HepG2 (cell line): ENCODE data around the gene BBS1. TPM values are rescaled to one million over a fixed set of nuclear protein-coding genes. Genes with fewer than 3 reads are reported as not detected.

Experiments
- ATAC-seq: fragments of 200-7000 bp; cut with Tn5 transposase; 3 replicates; pipeline ENCODE4 v1.9.1; 2020; ENCODE audit warnings: mild to moderate bottlenecking, moderate library complexity
- BruUV-seq: library from RNA; stranded (reverse); fragments of 400-500 nt; replicated peaks from 2 replicates; lab custom pipeline; 2021; lab: Mats Ljungman, UMichigan
- CTCF ChIA-PET: fragments of 300-600 bp; formaldehyde crosslinking; extraction: SDS; loops from one replicate; lab custom pipeline; 2021; ENCODE audit warnings: low total read pairs, inconsistent platforms, low intra/inter-chr PET ratio; lab: Yijun Ruan, JAX
- POLR2A ChIA-PET: fragments of 350-600 bp; sonication (Branson Sonifier 250); formaldehyde crosslinking; loops from one replicate; lab custom pipeline; 2020; ENCODE audit warnings: antibody characterized with exemption, inconsistent platforms; lab: Yijun Ruan, JAX
- DNase-seq: peaks from one replicate; pipeline ENCODE4 v3.0.0-alpha.2; 2015; ENCODE audit warnings: low spot score
- FAIRE-seq: peaks from 3 replicates; lab custom pipeline; 2011; peaks lifted over from hg19 to GRCh38; lab: Jason Lieb, UNC
- H2AFZ ChIP-seq: one replicate; pipeline ENCODE4 v1.6.1; 2011; ENCODE audit warnings: low read length, inconsistent platforms
- H3K27ac ChIP-seq: fragments of 300-600 bp; 3 replicates; pipeline ENCODE4 v1.8.0; 2011; ENCODE audit warnings: mixed run types, mild to moderate bottlenecking, mixed read lengths, low read length, inconsistent platforms; ENCODE audit not compliant: insufficient read depth; ENCODE audit errors: extremely low read length
- H3K27me3 ChIP-seq, 2 experiments: fragments of 200-600 bp in 1 of 2; 2 replicates in 1 of 2; 3 replicates in 1 of 2; pipeline versions ENCODE4 v1.6.0 to v1.8.0; 2011; ENCODE audit warnings: low read length in 2 of 2, mild to moderate bottlenecking in 2 of 2, moderate library complexity in 2 of 2, inconsistent platforms in 1 of 2; ENCODE audit not compliant: insufficient read depth in 2 of 2, control insufficient read depth in 1 of 2
- H3K36me3 ChIP-seq, 2 experiments: fragments of 200-600 bp in 1 of 2; replicated peaks in 1 of 2; 2 replicates in 1 of 2; 3 replicates in 1 of 2; pipeline versions ENCODE4 v1.5.1 to v1.8.0; 2011; ENCODE audit warnings: low read length in 2 of 2, inconsistent platforms in 1 of 2; ENCODE audit not compliant: insufficient read depth in 2 of 2, control insufficient read depth in 1 of 2
- H3K4me1 ChIP-seq: 2 replicates; pipeline ENCODE4 v1.5.1; 2012; ENCODE audit warnings: low read length, inconsistent platforms; ENCODE audit not compliant: insufficient read depth
- H3K4me2 ChIP-seq: 2 replicates; pipeline ENCODE4 v1.6.0; 2011; ENCODE audit warnings: low read depth, low read length, inconsistent platforms
- H3K4me3 ChIP-seq, 3 experiments: fragments of 200-600 bp in 1 of 3; sonication (generic), shearing (Covaris generic) in 1 of 3; replicated peaks in 1 of 3; 2 replicates each; pipeline ENCODE4 v1.5.1; 2011 to 2016; ENCODE audit warnings: low read length in 3 of 3, inconsistent platforms in 2 of 3, low read depth in 2 of 3, mild to moderate bottlenecking in 2 of 3, control low read depth in 1 of 3, mixed read lengths in 1 of 3; ENCODE audit not compliant: insufficient read depth in 1 of 3
- H3K79me2 ChIP-seq: one replicate; pipeline ENCODE4 v1.6.1; 2011; ENCODE audit warnings: low read length, inconsistent platforms; ENCODE audit not compliant: insufficient read depth
- H3K9ac ChIP-seq: 2 replicates; pipeline ENCODE4 v1.6.0; 2011; ENCODE audit warnings: mild to moderate bottlenecking, low read depth, low read length, inconsistent platforms; ENCODE audit not compliant: insufficient read depth
- H3K9me3 ChIP-seq: 2 replicates; pipeline ENCODE4 v1.5.1; 2012; ENCODE audit warnings: mild to moderate bottlenecking, low read length
- H4K20me1 ChIP-seq: 2 replicates; pipeline ENCODE4 v1.6.0; 2011; ENCODE audit warnings: inconsistent platforms, mild to moderate bottlenecking, low read length, moderate library complexity; ENCODE audit not compliant: insufficient read depth
- EEA1 ChIP-seq: sonication (generic); formaldehyde crosslinking; IDR thresholded peaks from 2 replicates; pipeline ENCODE4 v1.5.1; 2020; ENCODE audit warnings: mild to moderate bottlenecking, missing genetic modification reagents, borderline replicate concordance
- GLMP ChIP-seq: sonication (generic); formaldehyde crosslinking; IDR thresholded peaks from 2 replicates; pipeline ENCODE4 v1.9.0; 2021; ENCODE audit warnings: missing genetic modification reagents, mild to moderate bottlenecking, borderline replicate concordance
- GRHL1 ChIP-seq: sonication (generic); formaldehyde crosslinking; conservative IDR thresholded peaks from 2 replicates; pipeline ENCODE4 v1.8.0; 2022; ENCODE audit warnings: missing genetic modification reagents
- GZF1 ChIP-seq: sonication (generic); formaldehyde crosslinking; IDR thresholded peaks from 2 replicates; pipeline ENCODE4 v1.5.1; 2020; ENCODE audit warnings: mild to moderate bottlenecking, missing genetic modification reagents
- HOXA7 ChIP-seq: sonication (generic); formaldehyde crosslinking; IDR thresholded peaks from 2 replicates; pipeline ENCODE4 v1.8.1; 2022; ENCODE audit warnings: mild to moderate bottlenecking, missing genetic modification reagents, moderate library complexity
- IRF9 ChIP-seq: sonication (generic); formaldehyde crosslinking; IDR thresholded peaks from 2 replicates; pipeline ENCODE4 v1.8.0; 2022; ENCODE audit warnings: missing genetic modification reagents, mild to moderate bottlenecking, borderline replicate concordance
- LBX2 ChIP-seq: sonication (generic); formaldehyde crosslinking; IDR thresholded peaks from 2 replicates; pipeline ENCODE4 v1.5.0; 2020; ENCODE audit warnings: missing genetic modification reagents, mild to moderate bottlenecking, borderline replicate concordance
- NFE2 ChIP-seq: sonication (generic); formaldehyde crosslinking; IDR thresholded peaks from 2 replicates; pipeline ENCODE4 v1.4.0; 2020; ENCODE audit warnings: missing genetic modification reagents
- PCBP1 ChIP-seq: fragments of 200-400 bp; formaldehyde crosslinking; IDR thresholded peaks from 2 replicates; pipeline ENCODE4 v1.6.1; 2017; ENCODE audit warnings: mild to moderate bottlenecking, low read depth, low read length, borderline replicate concordance
- ZBTB37 ChIP-seq: sonication (generic); formaldehyde crosslinking; IDR thresholded peaks from 2 replicates; pipeline ENCODE4 v1.4.0; 2020; ENCODE audit warnings: mild to moderate bottlenecking, missing genetic modification reagents
- ZNF274 ChIP-seq: sonication (generic); formaldehyde crosslinking; IDR thresholded peaks from 2 replicates; pipeline ENCODE4 v1.5.1; 2020; ENCODE audit warnings: mild to moderate bottlenecking, missing genetic modification reagents
- ZNF558 ChIP-seq: sonication (generic); formaldehyde crosslinking; IDR thresholded peaks from 2 replicates; pipeline ENCODE4 v1.9.0; 2022; ENCODE audit warnings: mild to moderate bottlenecking, missing genetic modification reagents, borderline replicate concordance
- ZNF782 ChIP-seq: sonication (generic); formaldehyde crosslinking; IDR thresholded peaks from 2 replicates; pipeline ENCODE4 v1.4.0; 2020; ENCODE audit warnings: missing genetic modification reagents, mild to moderate bottlenecking, borderline replicate concordance
- whole genome bisulfite sequencing: methylation state at CpG from one replicate; pipeline ENCODE4 v1.1.6; 2017; ENCODE audit warnings: low lambda C conversion rate; 5-methylcytosine and 5-hydroxymethylcytosine counted together
- in situ Hi-C: cut with HindIII; loops from 2 replicates; pipeline ENCODE4 v1.10.0; 2017; ENCODE audit warnings: low pct_unique_long_range_greater_than_20kb; ENCODE audit not compliant: extremely low pct_ligation_motif_present
- intact Hi-C: fragments of 100-400 bp; cut with micrococcal nuclease; formaldehyde crosslinking; loops from one replicate; pipeline ENCODE4 v1.10.0; 2022; ENCODE audit not compliant: unreplicated experiment
- polyA plus RNA-seq, 8 experiments: library from polyadenylated mRNA; depleted of rRNA in 3 of 8; stranded (reverse) in 7 of 8; unstranded in 1 of 8; fragments of >200 nt; fragmentation: Illumina TruSeq in 4 of 8; extraction: Trizol in 4 of 8; gene quantifications; 2 replicates each; pipeline versions ENCODE4 v1.2.1 to v1.2.3, GENCODE V29; 2011 to 2016; ENCODE audit warnings: low read depth in 4 of 8, missing spikeins in 1 of 8, mixed read lengths in 1 of 8; ENCODE audit not compliant: insufficient read depth in 1 of 8
- total RNA-seq, 5 experiments: library from RNA; depleted of rRNA; stranded (reverse); fragments of >200 nt; fragmentation: Illumina TruSeq; extraction: Trizol; gene quantifications; 2 replicates each; pipeline ENCODE4 v1.2.3, GENCODE V29; 2016; ENCODE audit warnings: low read depth in 1 of 5

Gene BBS1
- total and polyA plus RNA-seq, 2 of the 13 experiments (the other 11 are each of a cell fraction or from before 2014, with no cell fraction given): 11.7 to 14.1 TPM

GRCh38 chr11:66561975-66562248 lies 51.5 kb downstream of the BBS1 start (continued):
- no peak for TF ChIP-seq GRHL1 (CRISPR knock-in tag)

- FAIRE-seq (no peak), ATAC-seq (no peak), DNase-seq (no peak)
- in situ Hi-C loops (loop anchor here (25.0 kb wide), 1 partner anchor 275 kb away; the partner anchor contains the start of gene RCE1), intact Hi-C loops (no loop called here)
- POLR2A ChIA-PET: interaction anchor here (1.4 to 1.5 kb wide), 2 partner anchors 54 to 116 kb away, joined by 3 to 4 read pairs; partner anchors contain the start of genes RBM14 and RBM4B
- Histone ChIP-seq H2AFZ (no peak overlapping the region), H3K36me3 (no peaks in the 10 kb centered on the region), H3K79me2 (no peaks in the 10 kb centered on the region), H3K4me3 (no peak overlapping the region), H3K9me3 (no peaks in the 10 kb centered on the region), H3K9ac (no peak overlapping the region), H4K20me1 (no peaks in the 10 kb centered on the region), H3K4me2 (no peak overlapping the region), H3K27ac (no peak overlapping the region), H3K4me1 (no peaks in the 10 kb centered on the region), H3K27me3 (peaks cover 0 to 66% of the 10 kb centered on the region in 2 experiments; a peak in 4 of 5 replicates)
- WGBS: 33% methylated on average over 2 of the region's 2 CpGs
- no peak for TF ChIP-seq EEA1 (CRISPR knock-in tag)
- TF ChIP-seq IRF9 (CRISPR knock-in tag): no peak
- no peak for TF ChIP-seq LBX2 (CRISPR knock-in tag)
- TF ChIP-seq ZNF782 (CRISPR knock-in tag): no peak
- TF ChIP-seq ZNF274 (CRISPR knock-in tag): no peak
- TF ChIP-seq PCBP1: no peak
- TF ChIP-seq HOXA7 (CRISPR knock-in tag): no peak
- no peak for TF ChIP-seq ZBTB37 (CRISPR knock-in tag)
- no peak for TF ChIP-seq NFE2 (CRISPR knock-in tag)
- no peak for TF ChIP-seq GLMP (CRISPR knock-in tag)
- no peak for TF ChIP-seq GZF1
- no peak for TF ChIP-seq ZNF558 (CRISPR knock-in tag)
- BruUV-seq: no TSS peak
- CTCF ChIA-PET: no interaction called here
These were observed 51.8 kb downstream of the BBS1 start for GRCh38 chr11:66562275-66562674.
